Placental pericyte (primary cell): ENCODE results near the gene NDFIP1. TPM values are rescaled to one million over a fixed set of nuclear protein-coding genes. Genes with fewer than 3 reads are reported as not detected.

Source experiments
- total RNA-seq: library from RNA; depleted of rRNA; stranded (reverse); fragments of >200 nt; gene quantifications from 2 replicates; pipeline ENCODE4 v1.2.3, GENCODE V29; 2012

Gene NDFIP1, protein sequence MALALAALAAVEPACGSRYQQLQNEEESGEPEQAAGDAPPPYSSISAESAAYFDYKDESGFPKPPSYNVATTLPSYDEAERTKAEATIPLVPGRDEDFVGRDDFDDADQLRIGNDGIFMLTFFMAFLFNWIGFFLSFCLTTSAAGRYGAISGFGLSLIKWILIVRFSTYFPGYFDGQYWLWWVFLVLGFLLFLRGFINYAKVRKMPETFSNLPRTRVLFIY
- total RNA-seq: 44.9 and 73.3 TPM in 2 replicates

DNA sequence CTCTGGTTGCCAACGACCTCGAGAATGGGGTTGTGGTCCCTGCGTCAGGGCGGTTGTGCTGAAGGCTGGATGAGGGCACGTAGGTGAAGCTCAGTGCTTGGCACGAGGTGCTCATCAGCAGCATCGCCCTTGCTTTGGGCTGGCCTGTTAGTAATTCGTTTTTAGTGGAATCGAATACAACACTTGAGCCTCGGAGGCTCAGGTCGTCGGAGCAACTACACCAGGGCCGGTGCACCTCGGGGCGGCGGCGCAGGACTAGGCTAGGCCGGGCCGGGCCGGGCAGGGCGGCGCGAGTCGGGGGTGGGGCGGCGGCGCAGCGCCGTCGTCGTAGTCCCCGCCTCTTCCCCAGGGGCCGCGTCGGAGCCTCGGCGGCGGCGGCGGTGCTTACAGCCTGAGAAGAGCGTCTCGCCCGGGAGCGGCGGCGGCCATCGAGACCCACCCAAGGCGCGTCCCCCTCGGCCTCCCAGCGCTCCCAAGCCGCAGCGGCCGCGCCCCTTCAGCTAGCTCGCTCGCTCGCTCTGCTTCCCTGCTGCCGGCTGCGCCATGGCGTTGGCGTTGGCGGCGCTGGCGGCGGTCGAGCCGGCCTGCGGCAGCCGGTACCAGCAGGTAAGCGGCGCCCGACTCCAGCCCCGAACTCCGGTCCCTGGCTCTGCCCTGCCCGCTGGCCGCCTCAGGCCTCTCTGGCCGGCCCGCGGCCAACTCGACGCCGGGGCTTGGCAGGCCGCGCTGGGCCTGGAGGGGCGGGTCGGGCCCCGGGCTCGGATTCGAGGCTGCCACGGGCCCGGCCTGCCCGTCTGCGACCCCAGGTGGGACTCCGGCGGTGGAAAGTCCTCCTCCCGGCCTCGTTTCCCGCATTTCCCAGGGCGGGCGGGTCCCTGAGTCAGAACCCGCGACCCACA lies at the start of gene NDFIP1:
Gene NDFIP1 (plus strand): TSS at position 348 of the 899 bp plus-strand sequence. CDS start 196 bp downstream, at position 544.

Other genes starting within 250 kb of the NDFIP1 start
- 4.2 and 5.3 TPM in 2 replicates for gene PCDH1, start 230.4 kb upstream of the NDFIP1 start, total RNA-seq
- gene DELE1, start 184.9 kb upstream of the NDFIP1 start, total RNA-seq: 46.6 and 49.2 TPM in 2 replicates
- under 0.01 TPM in 1 of 2 replicates, not detected in the other for gene PCDH12, start 150.6 kb upstream of the NDFIP1 start, total RNA-seq
- gene RNF14, start 139.7 kb upstream of the NDFIP1 start, total RNA-seq: 49.9 and 89.5 TPM in 2 replicates
- 39.4 and 68.1 TPM in 2 replicates for gene GNPDA1, start 95.8 kb upstream of the NDFIP1 start, total RNA-seq
- gene SPRY4, start 216.2 kb downstream of the NDFIP1 start, total RNA-seq: 67.6 and 125 TPM in 2 replicates